HFFc6 (cell line): ENCODE data around the gene LIPE. TPM values are rescaled to one million over a fixed set of nuclear protein-coding genes. Genes with fewer than 3 reads are reported as not detected.

ENCODE experiments used
- DNase-seq: peaks from one replicate; pipeline ENCODE4 v3.0.0-alpha.2; 2018
- H3K27ac Mint-ChIP-seq: 2 replicates; pipeline ENCODE4 v1.8.0; 2020; ENCODE audit warnings: mild to moderate bottlenecking, mixed read lengths
- H3K27me3 Mint-ChIP-seq: 2 replicates; pipeline ENCODE4 v1.8.0; 2021; ENCODE audit warnings: mild to moderate bottlenecking, moderate library complexity, mixed read lengths; ENCODE audit not compliant: insufficient read depth
- H3K36me3 Mint-ChIP-seq: 2 replicates; pipeline ENCODE4 v1.8.0; 2021; ENCODE audit warnings: low read depth, mixed read lengths
- H3K4me1 Mint-ChIP-seq: 2 replicates; pipeline ENCODE4 v1.8.0; 2020; ENCODE audit warnings: low read depth, mixed read lengths
- H3K4me3 Mint-ChIP-seq: 2 replicates; pipeline ENCODE4 v1.8.0; 2020; ENCODE audit warnings: mild to moderate bottlenecking, moderate library complexity, mixed read lengths
- H3K9me3 Mint-ChIP-seq: 2 replicates; pipeline ENCODE4 v1.8.0; 2020; ENCODE audit warnings: mild to moderate bottlenecking, mixed read lengths
- CTCF ChIP-seq: fragments of 200-600 bp; sonication (generic); IDR thresholded peaks from 2 replicates; pipeline ENCODE4 v1.5.0; 2021; ENCODE audit warnings: antibody characterized with exemption, mild to moderate bottlenecking
- long read RNA-seq: library from polyadenylated mRNA; unstranded; transcript quantifications from one replicate; pipeline ENCODE4 v2.0.0, GENCODE V29; 2019
- total RNA-seq, 6 experiments: library from RNA; stranded (reverse); fragmentation: NEBNext Ultra II Directional; extraction: Animal tissue kit (Norgen Biotek cat#: 25700); gene quantifications; 2 replicates in 1 of 6; 3 replicates in 5 of 6; pipeline ENCODE4 v1.2.3, GENCODE V29; 2021

LIPE gene
- 1 to 10 TPM; 4.7 to 9.2 (median 7.1) TPM for total RNA-seq
- long read RNA-seq, result 0 reads

- peaks cover 3% of the 10 kb centered on the region; the same call in 1 of the 2 replicates for H3K27me3 Mint-ChIP-seq
- no peak within 1 kb of the TSS for H3K27ac Mint-ChIP-seq
- no peaks in the 10 kb centered on the region for H3K9me3 Mint-ChIP-seq
- no peak within 1 kb of the TSS for H3K4me3 Mint-ChIP-seq
- DNase-seq, result no peak
- H3K4me1 Mint-ChIP-seq, result peaks cover 9% of the 10 kb centered on the region
- no peaks in the 10 kb centered on the region for H3K36me3 Mint-ChIP-seq
- TF ChIP-seq CTCF, result no peak
Observed at GRCh38 chr19:42427313-42427712, at the start of gene LIPE. Gene LIPE (minus strand): TSS chr19:42427388. CDS start chr19:42427149, 239 bp downstream.

GRCh38 chr19:42475366-42475765 is 48.2 kb upstream of the LIPE start:
- no peaks in the 10 kb centered on the region for H3K9me3 Mint-ChIP-seq
- TF ChIP-seq CTCF, result no peak
- DNase-seq, result no peak
- no peak overlapping the region for H3K27ac Mint-ChIP-seq
- peaks cover 13% of the 10 kb centered on the region for H3K4me1 Mint-ChIP-seq
- peaks cover 17% of the 10 kb centered on the region for H3K27me3 Mint-ChIP-seq
- no peak overlapping the region for H3K4me3 Mint-ChIP-seq
- no peaks in the 10 kb centered on the region for H3K36me3 Mint-ChIP-seq

GRCh38 chr19:42474743-42475142 is 47.6 kb upstream of the LIPE start:
- Mint-ChIP-seq H3K9me3 (no peaks in the 10 kb centered on the region), H3K4me1 (peaks cover 13% of the 10 kb centered on the region), H3K27ac (no peak overlapping the region), H3K4me3 (no peak overlapping the region), H3K36me3 (no peaks in the 10 kb centered on the region), H3K27me3 (peaks cover 16% of the 10 kb centered on the region)
- no peak for DNase-seq
- TF ChIP-seq CTCF, result no peak

GRCh38 chr19:42473686-42474085 is 46.5 kb upstream of the LIPE start:
- no peak for TF ChIP-seq CTCF
- H3K27ac Mint-ChIP-seq, result no peak overlapping the region
- H3K36me3 Mint-ChIP-seq, result no peaks in the 10 kb centered on the region
- H3K4me1 Mint-ChIP-seq, result peaks cover 11% of the 10 kb centered on the region
- no peaks in the 10 kb centered on the region for H3K9me3 Mint-ChIP-seq
- H3K4me3 Mint-ChIP-seq, result no peak overlapping the region
- no peak for DNase-seq
- H3K27me3 Mint-ChIP-seq, result peaks cover 15% of the 10 kb centered on the region

GRCh38 chr19:42472402-42473147 is 45.4 kb upstream of the LIPE start:
- no peak for DNase-seq
- Mint-ChIP-seq H3K9me3 (no peaks in the 10 kb centered on the region), H3K27me3 (peaks cover 15% of the 10 kb centered on the region), H3K4me1 (peaks cover 22% of the 10 kb centered on the region), H3K36me3 (no peaks in the 10 kb centered on the region), H3K4me3 (no peak overlapping the region), H3K27ac (no peak overlapping the region)
- TF ChIP-seq CTCF, result no peak
